ENCODE data around the gene PDYN.

The PDYN gene

DNA sequence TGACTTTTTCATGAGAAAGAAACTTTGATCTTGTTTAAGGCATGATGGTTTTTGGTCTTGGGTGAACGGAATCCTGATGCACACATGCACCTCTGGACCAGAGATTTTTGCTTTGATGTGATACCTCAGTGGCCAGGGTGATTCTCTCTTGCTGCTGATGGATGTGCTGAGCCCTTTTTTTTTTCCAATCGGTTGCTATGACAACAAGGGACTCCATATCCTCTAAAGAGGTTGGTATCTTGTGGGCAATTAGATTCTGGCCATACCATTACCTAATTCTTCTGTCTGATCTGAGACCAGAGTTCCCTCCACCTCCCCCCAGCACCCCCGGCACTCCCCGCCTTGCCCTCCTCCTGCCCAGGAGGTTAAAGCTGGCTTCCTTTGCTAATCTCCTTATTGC lies 24.9 kb downstream of the PDYN start:
- Histone ChIP-seq H3K36me3 (ENCODE audit: control insufficient read depth, insufficient read depth, low read length) (no peaks in the 10 kb centered on the region), H3K27ac (ENCODE audit: low read depth, low read length) (no peak overlapping the region), H3K9me3 (ENCODE audit: control insufficient read depth, insufficient read depth, low read length) (no peaks in the 10 kb centered on the region), H3K27me3 (ENCODE audit: control insufficient read depth, insufficient read depth, low read length) (peaks cover 8% of the 10 kb centered on the region), H3K4me3 (ENCODE audit: low read depth, low read length) (no peak overlapping the region), H3K9ac (ENCODE audit: low read depth, low read length) (no peak overlapping the region), H3K4me1 (ENCODE audit: control insufficient read depth, insufficient read depth, low read length) (peaks cover 29% of the 10 kb centered on the region)

DNA sequence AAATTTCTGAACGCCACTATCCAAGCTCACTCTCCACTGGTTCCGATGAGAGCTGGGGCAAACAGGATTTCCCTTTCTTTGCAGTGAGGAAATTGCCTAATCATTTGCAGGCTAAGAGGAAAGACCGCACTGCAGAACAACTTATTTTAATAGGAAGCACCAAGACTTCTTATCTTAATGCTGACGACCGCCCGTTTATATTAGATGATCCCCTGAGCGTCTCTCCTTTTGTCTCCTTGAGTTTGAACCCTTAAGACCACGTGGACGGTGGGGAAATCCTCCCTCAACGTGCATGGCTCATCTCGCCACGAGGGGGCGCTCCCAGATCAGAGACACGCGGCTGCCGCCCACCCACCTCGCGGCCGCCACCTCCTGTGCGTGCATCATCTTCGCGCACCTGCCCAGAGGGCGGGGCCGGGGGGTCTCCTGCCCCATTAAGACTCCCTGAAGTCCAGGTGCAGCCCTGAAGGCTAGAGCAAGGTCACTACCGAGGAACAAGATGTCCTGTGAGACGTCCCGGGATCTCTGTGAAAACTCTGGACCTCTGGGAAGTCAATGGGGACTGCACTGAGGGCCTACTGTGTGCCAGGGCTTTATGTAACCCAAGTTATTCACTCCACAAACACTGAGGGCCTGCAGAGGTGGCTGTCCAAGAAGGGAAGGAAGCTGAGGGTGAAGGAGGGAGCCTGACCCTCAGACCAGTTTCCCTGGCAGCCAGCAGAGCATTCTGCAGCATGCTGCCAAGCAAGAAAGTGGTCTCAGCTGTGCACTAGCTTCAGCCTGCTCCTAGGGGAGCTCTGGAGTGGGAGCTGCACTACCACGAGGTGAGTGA lies 28.1 kb downstream of the PDYN start:
- H3K4me1 ChIP-seq (ENCODE audit: control insufficient read depth, insufficient read depth, low read length) = peaks cover 25% of the 10 kb centered on the region
- H3K4me3 ChIP-seq (ENCODE audit: low read depth, low read length) = peak overlapping the region; percentile 43
- no peaks in the 10 kb centered on the region for H3K9me3 ChIP-seq (ENCODE audit: control insufficient read depth, insufficient read depth, low read length)
- H3K27ac ChIP-seq (ENCODE audit: low read depth, low read length) = no peak overlapping the region
- no peak overlapping the region for H3K9ac ChIP-seq (ENCODE audit: low read depth, low read length)
- H3K27me3 ChIP-seq (ENCODE audit: control insufficient read depth, insufficient read depth, low read length) = peaks cover 8% of the 10 kb centered on the region
- H3K36me3 ChIP-seq (ENCODE audit: control insufficient read depth, insufficient read depth, low read length) = no peaks in the 10 kb centered on the region

DNA sequence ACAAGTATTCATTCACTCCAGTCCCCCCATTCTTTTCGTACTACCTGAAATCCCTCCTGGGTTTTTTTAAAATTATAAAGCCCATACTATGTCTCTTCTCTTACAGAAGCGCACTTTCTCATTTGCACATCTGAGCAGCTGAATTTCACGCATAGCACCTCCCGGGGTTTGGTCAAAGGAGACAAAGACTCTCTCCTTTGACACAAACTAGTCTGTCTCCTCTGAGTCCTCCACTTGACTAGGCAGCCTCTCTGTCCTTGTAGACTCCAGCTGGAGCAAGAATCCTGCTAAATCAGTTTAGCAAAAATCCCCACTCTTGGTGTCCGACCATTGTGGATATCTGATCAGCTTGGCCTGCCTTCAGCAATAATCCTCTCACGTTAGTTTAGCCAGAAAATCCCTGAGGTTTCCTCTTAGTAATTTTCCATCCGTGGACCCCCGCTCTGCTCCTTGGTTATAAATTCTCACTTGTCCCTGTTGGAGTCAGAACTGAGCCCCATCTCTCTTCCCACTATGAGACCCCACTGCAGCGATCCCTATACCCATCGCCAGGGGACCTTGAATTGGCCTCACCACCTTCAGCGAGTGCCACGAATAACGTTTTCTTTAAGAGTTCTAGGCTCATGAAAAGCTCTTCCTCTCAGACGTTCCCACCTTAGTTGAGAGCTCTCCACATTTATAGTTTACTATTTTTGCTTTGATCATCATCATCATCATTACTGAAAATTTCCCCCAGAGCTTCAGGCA lies 29.0 kb downstream of the PDYN start:
- H3K27ac ChIP-seq (ENCODE audit: low read depth, low read length) = peak overlapping the region; percentile 51

DNA sequence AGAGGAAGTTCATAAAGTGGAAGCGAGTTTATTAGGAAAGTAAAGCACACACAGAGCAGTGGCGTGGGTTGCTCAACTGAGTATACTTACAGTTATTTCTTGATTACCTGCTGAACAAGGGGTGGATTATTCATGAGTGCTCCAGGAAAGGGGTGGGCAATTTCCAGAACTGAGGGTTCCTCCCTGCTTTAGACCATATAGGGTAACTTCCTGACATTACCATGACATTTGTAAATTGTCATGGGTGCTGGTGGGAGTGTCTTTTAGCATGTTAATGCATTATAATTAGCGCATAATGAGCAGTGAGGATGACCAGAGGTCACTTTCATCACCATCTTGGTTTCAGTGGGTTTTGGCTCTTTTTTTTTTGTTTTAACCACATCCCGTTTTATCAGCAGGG lies 29.8 kb downstream of the PDYN start:
- peaks cover 8% of the 10 kb centered on the region for H3K27me3 ChIP-seq (ENCODE audit: control insufficient read depth, insufficient read depth, low read length)
- H3K9ac ChIP-seq (ENCODE audit: low read depth, low read length) = no peak overlapping the region
- H3K4me3 ChIP-seq (ENCODE audit: low read depth, low read length) = no peak overlapping the region
- H3K9me3 ChIP-seq (ENCODE audit: control insufficient read depth, insufficient read depth, low read length) = no peaks in the 10 kb centered on the region
- H3K4me1 ChIP-seq (ENCODE audit: control insufficient read depth, insufficient read depth, low read length) = peaks cover 25% of the 10 kb centered on the region
- no peak overlapping the region for H3K27ac ChIP-seq (ENCODE audit: low read depth, low read length)
- no peaks in the 10 kb centered on the region for H3K36me3 ChIP-seq (ENCODE audit: control insufficient read depth, insufficient read depth, low read length)

More for the DNA sequence above, 29.0 kb downstream of the PDYN start:
- H3K4me1 ChIP-seq (ENCODE audit: control insufficient read depth, insufficient read depth, low read length) = peaks cover 25% of the 10 kb centered on the region
- no peak overlapping the region for H3K9ac ChIP-seq (ENCODE audit: low read depth, low read length)
- peak overlapping the region; percentile 43 for H3K4me3 ChIP-seq (ENCODE audit: low read depth, low read length)
- peaks cover 8% of the 10 kb centered on the region for H3K27me3 ChIP-seq (ENCODE audit: control insufficient read depth, insufficient read depth, low read length)
- H3K36me3 ChIP-seq (ENCODE audit: control insufficient read depth, insufficient read depth, low read length) = no peaks in the 10 kb centered on the region
- no peaks in the 10 kb centered on the region for H3K9me3 ChIP-seq (ENCODE audit: control insufficient read depth, insufficient read depth, low read length)

DNA sequence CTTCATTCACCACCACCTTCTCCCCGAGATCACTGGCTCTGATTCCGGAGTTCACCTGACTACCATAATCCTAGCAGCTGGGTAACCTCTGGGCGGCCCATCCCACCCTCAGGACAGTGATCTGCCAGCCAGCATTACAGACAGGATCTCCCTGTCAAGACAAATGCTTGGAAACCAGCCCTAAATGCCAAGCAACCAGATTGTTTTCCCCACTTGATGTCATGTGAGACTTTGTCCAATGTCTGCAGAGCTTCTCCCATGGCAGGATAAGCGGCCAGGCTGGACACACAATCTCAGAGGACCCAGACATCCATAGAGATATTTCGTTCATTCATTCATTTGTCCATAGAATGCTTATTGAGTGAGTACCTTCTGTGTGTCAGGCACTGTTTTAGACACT lies 32.5 kb downstream of the PDYN start:
- Histone ChIP-seq H3K27me3 (ENCODE audit: control insufficient read depth, insufficient read depth, low read length) (peaks cover 7% of the 10 kb centered on the region), H3K4me1 (ENCODE audit: control insufficient read depth, insufficient read depth, low read length) (peaks cover 32% of the 10 kb centered on the region), H3K27ac (ENCODE audit: low read depth, low read length) (no peak overlapping the region), H3K9me3 (ENCODE audit: control insufficient read depth, insufficient read depth, low read length) (no peaks in the 10 kb centered on the region), H3K9ac (ENCODE audit: low read depth, low read length) (no peak overlapping the region), H3K36me3 (ENCODE audit: control insufficient read depth, insufficient read depth, low read length) (no peaks in the 10 kb centered on the region), H3K4me3 (ENCODE audit: low read depth, low read length) (no peak overlapping the region)

DNA sequence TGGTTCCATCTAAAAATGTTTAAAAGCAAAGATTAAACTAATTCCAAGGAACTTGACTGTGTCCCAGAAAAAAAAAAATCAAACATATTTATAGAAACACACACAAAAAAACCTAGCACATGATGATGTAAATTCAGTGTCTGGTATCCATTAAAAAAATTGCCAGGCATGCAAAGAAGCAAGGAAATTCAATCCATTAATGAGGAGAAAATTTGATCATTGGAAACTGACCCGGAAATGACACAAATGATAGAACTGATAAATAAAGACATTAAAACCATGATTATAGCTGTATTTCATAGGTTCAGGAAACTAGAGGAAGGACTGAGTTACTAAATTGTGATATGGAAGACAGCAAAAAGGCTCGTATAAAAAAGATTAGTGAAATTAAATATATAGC lies 34.7 kb downstream of the PDYN start:
- no peak overlapping the region for H3K9ac ChIP-seq (ENCODE audit: low read depth, low read length)
- no peaks in the 10 kb centered on the region for H3K9me3 ChIP-seq (ENCODE audit: control insufficient read depth, insufficient read depth, low read length)
- no peaks in the 10 kb centered on the region for H3K36me3 ChIP-seq (ENCODE audit: control insufficient read depth, insufficient read depth, low read length)
- no peaks in the 10 kb centered on the region for H3K27me3 ChIP-seq (ENCODE audit: control insufficient read depth, insufficient read depth, low read length)
- H3K4me1 ChIP-seq (ENCODE audit: control insufficient read depth, insufficient read depth, low read length) = peaks cover 29% of the 10 kb centered on the region
- H3K4me3 ChIP-seq (ENCODE audit: low read depth, low read length) = no peak overlapping the region
- no peak overlapping the region for H3K27ac ChIP-seq (ENCODE audit: low read depth, low read length)

DNA sequence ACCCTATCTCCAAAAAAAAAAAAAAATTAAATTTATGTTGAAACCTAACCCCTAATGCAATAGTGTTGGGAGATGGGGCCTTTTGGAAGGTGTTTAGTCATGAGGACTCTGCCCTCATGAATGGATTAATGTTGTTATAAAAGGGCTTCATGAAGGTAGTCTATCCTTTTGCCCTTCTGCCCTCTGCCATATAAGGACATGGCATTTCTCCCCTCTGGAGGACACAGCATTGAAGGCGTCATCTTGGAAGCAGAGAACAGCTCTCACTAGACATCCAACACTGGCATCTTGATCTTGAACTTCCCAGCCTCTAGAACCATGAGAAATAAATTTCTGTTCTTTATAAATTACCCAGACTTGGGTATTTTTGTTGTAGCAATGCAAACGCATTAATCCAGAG lies 35.4 kb downstream of the PDYN start:
- no peaks in the 10 kb centered on the region for H3K9me3 ChIP-seq (ENCODE audit: control insufficient read depth, insufficient read depth, low read length)
- H3K27ac ChIP-seq (ENCODE audit: low read depth, low read length) = no peak overlapping the region
- H3K27me3 ChIP-seq (ENCODE audit: control insufficient read depth, insufficient read depth, low read length) = no peaks in the 10 kb centered on the region
- no peak overlapping the region for H3K9ac ChIP-seq (ENCODE audit: low read depth, low read length)
- no peak overlapping the region for H3K4me3 ChIP-seq (ENCODE audit: low read depth, low read length)
- H3K36me3 ChIP-seq (ENCODE audit: control insufficient read depth, insufficient read depth, low read length) = no peaks in the 10 kb centered on the region
- H3K4me1 ChIP-seq (ENCODE audit: control insufficient read depth, insufficient read depth, low read length) = peaks cover 27% of the 10 kb centered on the region

DNA sequence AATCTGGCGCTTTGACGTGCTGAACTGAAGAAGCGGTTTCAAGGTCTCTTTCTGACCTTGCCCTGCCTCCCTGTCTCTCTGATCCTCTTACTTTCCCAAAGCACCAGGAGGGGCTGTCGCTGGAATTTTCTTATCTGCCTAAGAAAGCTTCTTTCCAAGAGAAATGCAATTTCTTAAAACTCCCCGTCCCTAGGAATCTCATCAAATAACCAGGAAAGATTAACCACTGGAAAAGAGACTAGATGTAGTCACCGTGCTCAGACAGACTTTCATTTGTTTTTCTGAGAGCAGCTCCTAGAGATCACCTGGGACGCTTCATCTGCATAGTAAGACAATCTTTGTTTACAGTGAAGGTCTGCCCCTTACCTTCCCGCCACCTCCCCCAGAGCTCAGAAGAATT lies 38.6 kb downstream of the PDYN start:
- H3K9ac ChIP-seq (ENCODE audit: low read depth, low read length) = 0 out of 2 replicates have a peak overlapping the region, but pooled peaks have one; percentile 11
- H3K4me3 ChIP-seq (ENCODE audit: low read depth, low read length) = peak overlapping the region; percentile 31; the same call in 1 of the 2 replicates
- H3K36me3 ChIP-seq (ENCODE audit: control insufficient read depth, insufficient read depth, low read length) = no peaks in the 10 kb centered on the region
- H3K27ac ChIP-seq (ENCODE audit: low read depth, low read length) = peak overlapping the region; percentile 89
- H3K9me3 ChIP-seq (ENCODE audit: control insufficient read depth, insufficient read depth, low read length) = no peaks in the 10 kb centered on the region
- peaks cover 6% of the 10 kb centered on the region; the same call in 1 of the 2 replicates for H3K27me3 ChIP-seq (ENCODE audit: control insufficient read depth, insufficient read depth, low read length)
- H3K4me1 ChIP-seq (ENCODE audit: control insufficient read depth, insufficient read depth, low read length) = peaks cover 31% of the 10 kb centered on the region

DNA sequence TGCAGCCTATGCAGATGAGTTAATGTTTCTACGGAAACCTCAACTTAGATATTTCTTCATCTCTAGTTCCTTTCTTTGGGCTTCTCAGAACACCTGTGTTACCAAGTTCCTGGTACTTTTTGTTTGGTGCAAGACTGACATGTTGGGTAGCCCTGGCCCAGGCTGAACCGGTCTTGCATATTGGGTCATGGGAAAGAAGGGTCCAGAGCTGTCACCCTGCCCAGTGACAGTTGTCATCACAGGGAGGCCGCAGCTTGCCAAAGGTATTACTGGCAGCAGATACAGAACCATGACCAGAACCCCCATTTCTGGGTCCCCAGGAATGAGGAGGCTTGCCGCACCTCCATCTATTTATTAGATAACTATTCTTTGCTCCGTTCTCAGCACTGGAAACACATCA lies 40.2 kb downstream of the PDYN start:
- no peak overlapping the region for H3K9ac ChIP-seq (ENCODE audit: low read depth, low read length)
- no peaks in the 10 kb centered on the region for H3K9me3 ChIP-seq (ENCODE audit: control insufficient read depth, insufficient read depth, low read length)
- peaks cover 46% of the 10 kb centered on the region for H3K4me1 ChIP-seq (ENCODE audit: control insufficient read depth, insufficient read depth, low read length)
- peaks cover 6% of the 10 kb centered on the region; the same call in 1 of the 2 replicates for H3K27me3 ChIP-seq (ENCODE audit: control insufficient read depth, insufficient read depth, low read length)
- no peak overlapping the region for H3K27ac ChIP-seq (ENCODE audit: low read depth, low read length)
- H3K4me3 ChIP-seq (ENCODE audit: low read depth, low read length) = no peak overlapping the region
- no peaks in the 10 kb centered on the region for H3K36me3 ChIP-seq (ENCODE audit: control insufficient read depth, insufficient read depth, low read length)

DNA sequence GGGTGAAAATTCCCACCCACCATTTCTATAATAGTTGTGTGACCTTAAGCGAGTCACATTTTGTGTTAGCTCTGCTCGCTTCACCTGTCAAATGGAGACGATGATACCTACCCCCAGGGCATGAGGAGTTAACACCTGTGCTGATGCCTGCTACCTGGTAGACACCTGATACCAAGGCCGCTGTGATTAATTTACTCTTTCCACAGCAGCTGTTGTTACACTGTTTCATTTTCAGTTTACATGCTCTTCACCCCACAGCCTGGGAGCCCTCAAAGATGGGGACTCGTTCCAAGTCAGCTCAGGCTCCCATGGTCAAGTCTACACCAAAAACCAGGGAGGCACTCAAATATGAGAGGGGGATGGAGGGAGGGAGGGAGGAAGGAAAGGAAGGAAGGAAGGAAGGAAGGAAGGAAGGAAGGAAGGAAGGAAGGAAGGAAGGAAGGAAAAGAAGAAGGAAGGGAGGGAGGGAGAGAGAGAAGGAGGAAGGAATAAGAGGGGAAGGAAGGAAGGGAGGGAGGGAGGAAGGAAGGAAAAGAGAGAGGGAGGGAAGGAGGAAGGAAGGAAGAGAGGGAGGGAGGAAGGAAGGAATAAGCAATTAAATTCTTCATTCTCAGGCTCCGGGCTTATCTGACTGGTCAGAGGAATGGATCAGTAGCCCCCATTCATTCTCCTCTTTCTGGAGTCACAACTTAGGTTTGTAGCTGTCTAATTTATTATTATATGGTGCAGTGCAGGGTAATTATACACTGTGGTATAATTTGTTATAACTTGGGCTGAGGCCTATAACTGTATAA lies 40.9 kb downstream of the PDYN start:
- Histone ChIP-seq H3K4me1 (ENCODE audit: control insufficient read depth, insufficient read depth, low read length) (peaks cover 47% of the 10 kb centered on the region), H3K36me3 (ENCODE audit: control insufficient read depth, insufficient read depth, low read length) (no peaks in the 10 kb centered on the region), H3K27ac (ENCODE audit: low read depth, low read length) (no peak overlapping the region), H3K4me3 (ENCODE audit: low read depth, low read length) (no peak overlapping the region), H3K9me3 (ENCODE audit: control insufficient read depth, insufficient read depth, low read length) (no peaks in the 10 kb centered on the region), H3K9ac (ENCODE audit: low read depth, low read length) (no peak overlapping the region), H3K27me3 (ENCODE audit: control insufficient read depth, insufficient read depth, low read length) (peaks cover 9% of the 10 kb centered on the region)
